ENCODE data around the gene EP400. TPM values are rescaled to one million over a fixed set of nuclear protein-coding genes. Genes with fewer than 3 reads are reported as not detected.
A peak's percentile ranks its signal among the peaks of the same experiment; 100 is the strongest.
"Not testable (repeated sequence)": the region's sequence is repeated elsewhere in the genome, so short reads cannot be mapped to it uniquely, and the experiment has no call there.

EP400 gene
- total and polyA plus RNA-seq, 2 donors (not counting 1 experiment from before 2014, with no cell fraction given): 3.4 to 12.4 TPM

DNA sequence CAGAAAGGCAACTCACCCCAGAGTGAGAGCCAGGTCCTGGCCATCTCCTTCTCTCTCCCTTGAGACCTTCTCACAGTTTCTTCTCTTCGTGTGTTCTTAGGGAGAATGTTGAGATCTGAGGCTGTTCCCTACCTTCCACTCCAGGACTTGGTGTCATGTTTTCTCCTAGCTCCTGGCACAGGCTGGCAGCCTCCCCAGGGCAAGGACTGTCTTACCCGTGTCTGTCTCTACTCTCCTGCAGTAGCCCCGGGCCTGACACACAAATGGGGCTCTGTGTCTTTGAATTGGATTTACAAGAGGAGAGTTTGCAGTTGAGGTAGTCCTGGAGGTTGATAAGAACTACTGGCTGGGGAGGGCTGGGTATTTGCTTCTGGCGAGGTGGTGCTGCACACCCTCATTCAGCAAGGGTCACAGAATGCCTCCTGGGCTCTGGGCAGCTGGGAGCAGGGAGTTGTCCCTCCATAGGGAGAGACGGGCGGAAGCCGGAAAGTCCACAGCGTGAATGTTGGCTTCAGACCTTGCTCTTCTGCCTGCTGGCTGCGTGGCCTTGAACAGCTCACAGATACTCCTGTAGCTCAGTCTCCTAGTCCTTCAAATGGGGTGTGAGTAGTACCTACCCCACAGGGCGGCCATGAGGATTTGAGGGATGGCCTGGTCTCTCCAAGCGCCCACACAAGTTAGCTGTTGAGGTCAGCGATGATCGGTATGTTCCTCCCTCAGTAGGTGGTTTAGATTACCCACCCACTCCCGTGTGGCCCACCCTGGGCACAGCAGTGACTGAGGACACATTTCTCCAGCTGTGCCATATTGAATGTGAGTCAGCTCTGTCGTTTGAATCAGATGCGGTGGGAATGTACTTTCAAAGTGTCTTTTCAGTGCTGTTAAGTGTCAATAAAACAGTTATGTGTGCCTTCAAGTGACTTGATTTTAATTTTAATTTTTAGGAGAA lies 10.2 kb downstream of the EP400 start:
- no peak for TF ChIP-seq EZH2 (IDR thresholded peaks at IDR 0.05; ENCODE audit: low read length, missing control alignments)
- TF ChIP-seq, protein P1, sequence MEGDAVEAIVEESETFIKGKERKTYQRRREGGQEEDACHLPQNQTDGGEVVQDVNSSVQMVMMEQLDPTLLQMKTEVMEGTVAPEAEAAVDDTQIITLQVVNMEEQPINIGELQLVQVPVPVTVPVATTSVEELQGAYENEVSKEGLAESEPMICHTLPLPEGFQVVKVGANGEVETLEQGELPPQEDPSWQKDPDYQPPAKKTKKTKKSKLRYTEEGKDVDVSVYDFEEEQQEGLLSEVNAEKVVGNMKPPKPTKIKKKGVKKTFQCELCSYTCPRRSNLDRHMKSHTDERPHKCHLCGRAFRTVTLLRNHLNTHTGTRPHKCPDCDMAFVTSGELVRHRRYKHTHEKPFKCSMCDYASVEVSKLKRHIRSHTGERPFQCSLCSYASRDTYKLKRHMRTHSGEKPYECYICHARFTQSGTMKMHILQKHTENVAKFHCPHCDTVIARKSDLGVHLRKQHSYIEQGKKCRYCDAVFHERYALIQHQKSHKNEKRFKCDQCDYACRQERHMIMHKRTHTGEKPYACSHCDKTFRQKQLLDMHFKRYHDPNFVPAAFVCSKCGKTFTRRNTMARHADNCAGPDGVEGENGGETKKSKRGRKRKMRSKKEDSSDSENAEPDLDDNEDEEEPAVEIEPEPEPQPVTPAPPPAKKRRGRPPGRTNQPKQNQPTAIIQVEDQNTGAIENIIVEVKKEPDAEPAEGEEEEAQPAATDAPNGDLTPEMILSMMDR (conservative IDR thresholded peaks at IDR 0.05 in 1 of 2, IDR thresholded peaks at IDR 0.05 in 1 of 2; ENCODE audit: low read depth in 1 of 2, low read length in 2 of 2): no peak
- Histone ChIP-seq H3K79me2 (ENCODE audit: control insufficient read depth, insufficient read depth, low read length) (peaks cover 57% of the 10 kb centered on the region), H3K9me3 (ENCODE audit: control insufficient read depth, insufficient read depth, low read depth, low read length) (no peaks in the 10 kb centered on the region), H2AFZ (ENCODE audit: low read length) (no peak overlapping the region), H3K4me1 (ENCODE audit: control insufficient read depth, extremely low read depth, insufficient read depth, low read length) (peaks cover 3% of the 10 kb centered on the region), H3K4me2 (ENCODE audit: extremely low read depth, insufficient read depth, low read length) (no peak overlapping the region), H3K27ac (ENCODE audit: insufficient read depth, low read length) (no peak overlapping the region), H3K36me3 (ENCODE audit: control insufficient read depth, insufficient read depth, low read length) (no peaks in the 10 kb centered on the region), H3K9ac (ENCODE audit: insufficient read depth, low read length) (no peak overlapping the region), H3K4me3 (replicated peaks in 1 of 4; ENCODE audit: control extremely low read depth in 1 of 4, insufficient read depth in 1 of 4, low read depth in 3 of 4, low read length in 4 of 4) (no peak overlapping the region), H4K20me1 (ENCODE audit: control insufficient read depth, extremely low read depth, insufficient read depth, low read length) (no peaks in the 10 kb centered on the region), H3K27me3 (ENCODE audit: control insufficient read depth, insufficient read depth, low read length) (no peaks in the 10 kb centered on the region)
- peak in 1 of 2 donors; percentile 20 for DNase-seq (ENCODE audit: low read depth in 2 of 2)

DNA sequence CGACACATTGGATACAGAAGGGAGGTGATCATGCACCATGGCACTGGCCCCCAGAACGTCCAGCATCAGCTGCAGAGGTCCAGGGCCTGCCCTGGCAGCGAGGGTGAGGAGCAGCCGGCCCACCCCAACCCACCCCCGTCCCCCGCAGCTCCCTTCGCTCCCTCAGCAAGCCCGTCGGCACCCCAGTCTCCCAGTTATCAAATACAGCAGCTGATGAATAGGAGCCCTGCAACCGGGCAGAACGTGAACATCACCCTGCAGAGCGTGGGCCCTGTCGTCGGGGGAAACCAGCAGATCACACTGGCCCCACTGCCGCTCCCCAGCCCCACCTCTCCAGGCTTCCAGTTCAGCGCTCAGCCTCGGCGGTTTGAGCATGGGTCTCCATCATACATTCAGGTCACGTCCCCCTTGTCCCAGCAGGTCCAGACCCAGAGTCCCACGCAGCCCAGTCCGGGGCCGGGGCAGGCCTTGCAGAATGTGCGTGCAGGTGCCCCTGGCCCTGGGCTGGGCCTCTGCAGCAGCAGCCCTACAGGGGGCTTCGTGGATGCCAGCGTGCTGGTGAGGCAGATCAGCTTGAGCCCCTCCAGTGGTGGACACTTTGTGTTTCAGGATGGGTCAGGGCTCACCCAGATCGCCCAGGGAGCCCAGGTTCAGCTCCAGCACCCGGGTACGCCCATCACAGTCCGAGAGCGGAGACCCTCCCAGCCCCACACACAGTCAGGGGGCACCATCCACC lies 11.0 kb downstream of the EP400 start:
- not testable (repeated sequence) for H3K4me3 ChIP-seq (replicated peaks in 1 of 4; ENCODE audit: control extremely low read depth in 1 of 4, insufficient read depth in 1 of 4, low read depth in 3 of 4, low read length in 4 of 4); H4K20me1 ChIP-seq (ENCODE audit: control insufficient read depth, extremely low read depth, insufficient read depth, low read length); H2AFZ ChIP-seq (ENCODE audit: low read length); H3K27ac ChIP-seq (ENCODE audit: insufficient read depth, low read length); H3K27me3 ChIP-seq (ENCODE audit: control insufficient read depth, insufficient read depth, low read length); H3K4me2 ChIP-seq (ENCODE audit: extremely low read depth, insufficient read depth, low read length); H3K9ac ChIP-seq (ENCODE audit: insufficient read depth, low read length); H3K4me1 ChIP-seq (ENCODE audit: control insufficient read depth, extremely low read depth, insufficient read depth, low read length); H3K9me3 ChIP-seq (ENCODE audit: control insufficient read depth, insufficient read depth, low read depth, low read length); DNase-seq (ENCODE audit: low read depth in 2 of 2); H3K36me3 ChIP-seq (ENCODE audit: control insufficient read depth, insufficient read depth, low read length)
- peaks cover 54% of the 10 kb centered on the region for H3K79me2 ChIP-seq (ENCODE audit: control insufficient read depth, insufficient read depth, low read length)

DNA sequence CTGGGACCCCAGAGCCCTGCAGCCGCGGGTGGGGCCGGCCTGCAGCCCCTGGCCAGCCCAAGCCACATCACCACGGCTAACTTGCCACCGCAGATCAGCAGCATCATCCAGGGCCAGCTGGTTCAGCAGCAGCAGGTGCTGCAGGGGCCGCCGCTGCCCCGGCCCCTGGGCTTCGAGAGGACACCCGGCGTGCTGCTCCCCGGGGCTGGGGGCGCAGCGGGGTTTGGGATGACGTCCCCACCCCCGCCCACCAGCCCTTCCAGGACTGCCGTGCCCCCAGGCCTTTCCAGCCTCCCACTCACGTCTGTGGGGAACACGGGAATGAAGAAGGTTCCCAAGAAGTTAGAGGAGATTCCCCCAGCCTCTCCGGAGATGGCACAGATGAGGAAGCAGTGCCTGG lies 11.6 kb downstream of the EP400 start:
- not testable (repeated sequence) for H2AFZ ChIP-seq (ENCODE audit: low read length); H3K9me3 ChIP-seq (ENCODE audit: control insufficient read depth, insufficient read depth, low read depth, low read length); H3K4me1 ChIP-seq (ENCODE audit: control insufficient read depth, extremely low read depth, insufficient read depth, low read length); H3K27ac ChIP-seq (ENCODE audit: insufficient read depth, low read length); H3K27me3 ChIP-seq (ENCODE audit: control insufficient read depth, insufficient read depth, low read length); H3K36me3 ChIP-seq (ENCODE audit: control insufficient read depth, insufficient read depth, low read length); H3K4me2 ChIP-seq (ENCODE audit: extremely low read depth, insufficient read depth, low read length); H3K4me3 ChIP-seq (replicated peaks in 1 of 4; ENCODE audit: control extremely low read depth in 1 of 4, insufficient read depth in 1 of 4, low read depth in 3 of 4, low read length in 4 of 4); H4K20me1 ChIP-seq (ENCODE audit: control insufficient read depth, extremely low read depth, insufficient read depth, low read length); DNase-seq (ENCODE audit: low read depth in 2 of 2); H3K9ac ChIP-seq (ENCODE audit: insufficient read depth, low read length)
- H3K79me2 ChIP-seq (ENCODE audit: control insufficient read depth, insufficient read depth, low read length): peaks cover 53% of the 10 kb centered on the region
